Lung microvascular endothelial cell (primary cell): ENCODE data around the gene ACER3. TPM values are rescaled to one million over a fixed set of nuclear protein-coding genes. Genes with fewer than 3 reads are reported as not detected.

Experiments
- DNase-seq, 2 donors: peaks; one replicate each; pipeline versions ENCODE4 v3.0.0 to v3.0.0-alpha.2; 2010; ENCODE audit warnings: low read depth in 2 of 2
- total RNA-seq: library from RNA; depleted of rRNA; stranded (reverse); fragments of >200 nt; gene quantifications from 2 replicates; pipeline ENCODE4 v1.2.1, GENCODE V29; 2014

Gene ACER3
- total RNA-seq, 1 donor from 2014 or later: 13.5 TPM

DNA sequence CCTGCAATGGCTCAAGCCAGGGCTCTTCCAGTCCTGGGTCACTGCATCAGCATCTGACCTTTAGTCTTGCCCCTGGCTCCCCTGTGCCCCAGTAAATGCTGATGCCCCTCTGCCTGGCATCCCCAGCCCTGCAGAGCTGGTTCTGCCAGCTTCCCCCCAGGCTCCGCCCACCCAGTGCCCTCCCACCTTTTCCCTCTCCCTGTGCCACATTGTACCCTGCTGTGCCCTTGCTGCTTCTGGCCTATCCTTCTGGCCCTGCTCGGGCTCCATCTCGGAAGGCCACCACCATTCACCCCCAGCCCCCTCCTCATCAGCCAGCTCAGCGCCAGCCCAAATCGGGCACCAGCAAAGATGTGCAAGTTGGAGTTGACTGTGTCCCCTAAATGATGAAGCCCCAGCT, 213.5 kb downstream of the ACER3 start:
- no peak for DNase-seq

GRCh38 chr11:77074626-77075221, 214.0 kb downstream of the ACER3 start:
- DNase-seq: no peak

DNA sequence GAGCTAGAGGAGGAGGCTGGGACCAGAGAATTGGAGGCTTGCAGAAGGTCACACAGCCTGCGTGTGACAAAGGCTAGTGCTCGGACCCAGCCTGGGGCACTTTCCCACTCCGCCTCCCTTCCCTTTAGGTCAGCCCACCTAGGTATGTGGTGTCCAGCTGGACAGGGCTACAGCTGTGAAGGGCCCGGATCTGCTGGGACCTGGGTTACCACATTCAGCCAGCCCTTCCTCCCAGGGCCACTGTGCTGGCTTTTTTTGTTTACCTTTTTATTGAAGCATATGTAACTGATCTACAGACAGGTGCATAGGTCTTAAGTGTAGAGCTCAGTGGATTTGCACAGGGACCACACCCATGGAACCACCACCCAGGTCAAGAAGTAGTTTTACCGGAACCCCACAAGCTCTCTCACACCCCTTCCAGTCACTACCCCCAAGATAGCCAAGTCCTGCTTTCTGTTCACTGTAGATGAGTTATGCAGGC, 214.7 kb downstream of the ACER3 start:
- no peak for DNase-seq

Other genes starting within 250 kb of the ACER3 start
- 29.0 and 57.1 TPM in 2 replicates for gene LRRC32, start 190.2 kb upstream of the ACER3 start, total RNA-seq
- 3.2 and 3.9 TPM in 2 replicates for gene TSKU, start 77.6 kb upstream of the ACER3 start, total RNA-seq
- not detected in 2 replicates for gene B3GNT6, start 173.5 kb downstream of the ACER3 start, total RNA-seq
- 1.8 and 3.3 TPM in 2 replicates for gene CAPN5, start 206.1 kb downstream of the ACER3 start, total RNA-seq
- not detected in 2 replicates for gene OMP, start 241.9 kb downstream of the ACER3 start, total RNA-seq